ENCODE measurements around the gene PTPRH. TPM values are rescaled to one million over a fixed set of nuclear protein-coding genes. Genes with fewer than 3 reads are reported as not detected.

PTPRH gene
- total RNA-seq, 4 donors from 2014 or later, result 0.39 to 0.56 (median 0.48) TPM

DNA sequence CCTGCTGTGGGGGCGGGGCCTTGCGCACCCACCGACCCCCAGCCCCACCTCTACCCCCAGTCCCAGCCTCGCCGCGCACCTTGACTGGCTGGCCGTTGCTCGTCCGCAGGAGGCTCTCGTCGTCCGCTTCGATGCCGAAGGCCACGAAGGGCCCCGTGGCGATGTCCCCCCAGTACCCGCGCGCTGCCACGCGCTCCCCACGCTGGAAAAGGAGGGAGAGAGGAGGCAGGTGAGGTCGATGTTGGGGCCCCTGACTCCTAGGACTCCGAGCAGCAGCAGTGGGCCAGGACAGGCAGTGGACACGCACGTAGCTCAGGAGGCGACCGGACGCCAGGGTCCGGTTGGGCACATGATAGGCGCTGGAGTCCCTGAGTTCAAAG, 48.3 kb downstream of the PTPRH start:
- Histone ChIP-seq H3K27me3 (peaks cover 27 to 29% (median 27%) of the 10 kb centered on the region in 3 donors), H3K4me3 (no peak overlapping the region), H3K27ac (no peak overlapping the region), H3K36me3 (no peaks in the 10 kb centered on the region), H3K4me1 (peaks cover 0 to 18% of the 10 kb centered on the region in 2 donors), H3K9me3 (no peaks in the 10 kb centered on the region)
- in situ Hi-C loops (cut with MboI; ENCODE audit: low sequenced_read_pairs in 4 of 4) (loop anchor here in 1 of 4 donors (10.0 kb wide), 1 partner anchor 76 kb away; no protein-coding TSS in a partner anchor), intact Hi-C loops (cut with DNase I; ENCODE audit: low total_unique reads) (loop anchor here (1.0 kb wide), 2 partner anchors 20 to 73 kb away; no protein-coding TSS in a partner anchor)
- DNase-seq (peak in 1 of 2 donors; percentile 8), ATAC-seq (no peak)
- TF ChIP-seq, protein P1, sequence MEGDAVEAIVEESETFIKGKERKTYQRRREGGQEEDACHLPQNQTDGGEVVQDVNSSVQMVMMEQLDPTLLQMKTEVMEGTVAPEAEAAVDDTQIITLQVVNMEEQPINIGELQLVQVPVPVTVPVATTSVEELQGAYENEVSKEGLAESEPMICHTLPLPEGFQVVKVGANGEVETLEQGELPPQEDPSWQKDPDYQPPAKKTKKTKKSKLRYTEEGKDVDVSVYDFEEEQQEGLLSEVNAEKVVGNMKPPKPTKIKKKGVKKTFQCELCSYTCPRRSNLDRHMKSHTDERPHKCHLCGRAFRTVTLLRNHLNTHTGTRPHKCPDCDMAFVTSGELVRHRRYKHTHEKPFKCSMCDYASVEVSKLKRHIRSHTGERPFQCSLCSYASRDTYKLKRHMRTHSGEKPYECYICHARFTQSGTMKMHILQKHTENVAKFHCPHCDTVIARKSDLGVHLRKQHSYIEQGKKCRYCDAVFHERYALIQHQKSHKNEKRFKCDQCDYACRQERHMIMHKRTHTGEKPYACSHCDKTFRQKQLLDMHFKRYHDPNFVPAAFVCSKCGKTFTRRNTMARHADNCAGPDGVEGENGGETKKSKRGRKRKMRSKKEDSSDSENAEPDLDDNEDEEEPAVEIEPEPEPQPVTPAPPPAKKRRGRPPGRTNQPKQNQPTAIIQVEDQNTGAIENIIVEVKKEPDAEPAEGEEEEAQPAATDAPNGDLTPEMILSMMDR (IDR thresholded peaks at IDR 0.05 in 4 of 5, conservative IDR thresholded peaks at IDR 0.05 in 1 of 5), result no peak

DNA sequence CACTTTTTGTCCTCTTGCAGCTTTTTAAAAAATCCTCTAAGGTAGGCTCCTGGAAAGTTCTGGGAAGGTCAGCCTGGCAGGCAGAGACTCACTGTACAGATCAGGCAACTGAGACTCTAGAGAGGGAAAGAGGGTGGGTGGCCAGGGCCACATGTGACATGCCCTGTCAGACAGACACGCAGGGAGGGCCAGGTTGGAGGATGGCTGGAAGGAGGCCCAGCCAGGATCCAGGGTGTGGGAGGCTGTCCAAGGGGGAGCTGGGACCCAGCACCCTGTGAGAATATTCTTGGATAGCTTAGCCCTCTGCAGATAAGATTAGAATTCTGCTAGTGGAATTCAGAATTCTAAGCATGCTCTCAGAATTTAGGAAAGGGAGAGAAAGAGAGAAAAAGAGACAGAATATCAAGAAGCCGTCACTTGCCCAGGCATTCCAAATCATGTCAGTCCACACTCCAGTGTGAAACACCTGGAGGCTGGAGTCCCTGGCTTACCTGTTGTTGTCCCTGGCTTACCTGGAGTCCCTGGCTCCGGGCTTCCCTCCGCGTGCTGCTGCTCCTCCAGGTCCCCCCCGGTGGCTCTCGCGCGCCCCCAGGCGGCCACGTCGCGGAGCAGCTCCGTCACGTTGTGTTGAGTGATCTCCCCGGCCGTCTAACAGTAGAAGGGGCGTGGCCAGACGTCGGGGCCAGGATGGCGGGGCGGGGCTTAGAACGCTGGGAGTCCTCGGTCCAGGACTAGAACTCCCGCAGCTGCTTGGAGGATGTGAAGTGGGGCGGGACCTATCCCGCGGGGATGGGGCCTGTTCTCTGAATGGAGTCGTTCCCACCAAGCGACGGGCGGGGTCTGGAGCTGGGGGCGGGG, 48.9 kb downstream of the PTPRH start:
- Histone ChIP-seq H3K36me3 (no peaks in the 10 kb centered on the region), H3K4me1 (peaks cover 0 to 18% of the 10 kb centered on the region in 2 donors), H3K9me3 (no peaks in the 10 kb centered on the region), H3K27me3 (peaks cover 27 to 29% (median 29%) of the 10 kb centered on the region in 3 donors), H3K27ac (peak overlapping the region in 1 of 4 donors; percentile 73), H3K4me3 (no peak overlapping the region)
- intact Hi-C loops (cut with DNase I; ENCODE audit: low total_unique reads), result loop anchor here (1.0 kb wide), 2 partner anchors 19 to 72 kb away; no protein-coding TSS in a partner anchor
- ATAC-seq (peak; percentile 77 to 79), DNase-seq (peak; percentile 57 to 89)
- no peak for TF ChIP-seq POLR2A (IDR thresholded peaks at IDR 0.05)
- TF ChIP-seq, protein P1 (IDR thresholded peaks at IDR 0.05 in 4 of 5, conservative IDR thresholded peaks at IDR 0.05 in 1 of 5), result peak; percentile 70 to 91 (median 89)
- in situ Hi-C loops (cut with MboI; ENCODE audit: low sequenced_read_pairs in 4 of 4), result loop anchor here in 1 of 4 donors (10.0 kb wide), 1 partner anchor 76 kb away; no protein-coding TSS in a partner anchor

DNA sequence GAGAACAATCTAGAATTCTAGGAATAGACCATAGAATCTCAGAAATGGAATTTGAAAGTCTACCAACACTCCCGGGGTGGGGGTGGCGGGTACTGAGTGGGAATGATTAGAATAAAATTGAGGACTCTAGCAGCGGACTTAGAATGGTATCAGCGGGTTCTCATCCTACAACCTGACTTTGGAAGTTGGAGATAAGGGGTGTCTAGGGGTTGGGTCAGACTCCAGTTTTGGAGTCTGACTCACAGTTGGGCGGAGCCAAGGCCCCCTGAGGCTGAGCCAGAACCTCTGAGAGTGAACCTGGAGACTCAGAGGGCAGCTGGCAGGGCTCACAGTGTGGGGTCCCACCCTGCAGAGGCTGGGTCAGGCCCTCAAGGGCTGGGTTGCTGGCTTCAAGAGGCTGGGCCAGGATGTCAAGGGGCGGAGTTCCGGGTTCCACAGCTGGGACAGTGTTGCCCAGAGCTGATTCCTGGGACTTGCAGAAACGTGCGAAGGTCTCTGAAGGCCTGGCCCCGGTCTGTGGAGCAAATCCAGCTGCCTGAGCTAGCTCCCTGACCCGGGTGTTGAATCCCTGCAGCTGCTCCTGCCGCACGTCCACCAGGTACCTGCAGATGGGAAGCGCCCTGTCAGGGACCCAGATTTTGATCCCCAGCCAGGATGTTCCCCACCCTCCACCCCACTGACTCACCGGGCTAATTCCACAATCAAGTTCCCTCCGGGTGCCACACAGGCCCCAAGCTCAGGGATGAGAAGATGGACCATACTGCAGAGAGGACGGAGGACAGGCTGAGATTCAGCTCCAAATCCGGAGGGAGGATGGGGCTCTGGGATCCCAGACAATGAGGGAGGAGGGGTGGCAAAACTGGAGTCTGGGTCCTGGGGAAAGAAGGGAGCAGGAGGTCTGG, 50.2 kb downstream of the PTPRH start:
- in situ Hi-C loops (cut with MboI; ENCODE audit: low sequenced_read_pairs in 4 of 4), result no loop called here
- peak overlapping the region; percentile 32 to 73 (median 45) for H3K27ac ChIP-seq
- intact Hi-C loops (cut with DNase I; ENCODE audit: low total_unique reads), result no loop called here
- H3K27me3 ChIP-seq, result peaks cover 27 to 29% (median 29%) of the 10 kb centered on the region in 3 donors
- peaks cover 0 to 18% of the 10 kb centered on the region in 2 donors for H3K4me1 ChIP-seq
- H3K9me3 ChIP-seq, result no peaks in the 10 kb centered on the region
- no peak overlapping the region for H3K4me3 ChIP-seq
- no peaks in the 10 kb centered on the region for H3K36me3 ChIP-seq
- peak; percentile 44 to 77 for ATAC-seq
- TF ChIP-seq, protein P1 (IDR thresholded peaks at IDR 0.05 in 4 of 5, conservative IDR thresholded peaks at IDR 0.05 in 1 of 5), result no peak
- no peak for TF ChIP-seq POLR2A (IDR thresholded peaks at IDR 0.05)
- DNase-seq, result peak in 1 of 2 donors; percentile 67

DNA sequence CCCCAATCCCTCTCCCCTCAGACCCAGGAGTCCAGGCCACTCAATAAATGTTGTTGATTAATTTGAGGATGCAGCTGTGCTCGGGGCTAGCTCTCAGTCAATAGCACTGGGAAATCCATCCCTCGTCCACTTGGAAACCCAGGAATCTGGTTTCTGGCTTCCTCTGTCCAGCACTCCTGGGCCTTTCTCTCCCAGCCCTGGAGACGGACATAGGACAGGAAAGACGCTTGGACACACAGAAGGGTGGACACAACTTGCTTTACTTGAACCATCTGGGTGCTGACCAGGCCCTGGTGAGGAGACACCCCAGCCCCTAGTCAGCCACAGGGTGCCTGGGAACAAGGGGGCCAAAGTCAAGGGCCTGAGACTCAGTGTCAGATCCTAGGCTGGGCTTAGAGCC, 50.9 kb downstream of the PTPRH start:
- TF ChIP-seq POLR2A (IDR thresholded peaks at IDR 0.05), result no peak
- TF ChIP-seq, protein P1 (IDR thresholded peaks at IDR 0.05 in 4 of 5, conservative IDR thresholded peaks at IDR 0.05 in 1 of 5), result no peak
- DNase-seq (no peak), ATAC-seq (no peak)
- no peaks in the 10 kb centered on the region for H3K9me3 ChIP-seq
- peaks cover 27 to 29% (median 29%) of the 10 kb centered on the region in 3 donors for H3K27me3 ChIP-seq
- peak overlapping the region; percentile 32 to 73 (median 45) for H3K27ac ChIP-seq
- no peaks in the 10 kb centered on the region for H3K36me3 ChIP-seq
- in situ Hi-C loops (cut with MboI; ENCODE audit: low sequenced_read_pairs in 4 of 4), result no loop called here
- intact Hi-C loops (cut with DNase I; ENCODE audit: low total_unique reads), result no loop called here
- H3K4me1 ChIP-seq, result peaks cover 0 to 18% of the 10 kb centered on the region in 2 donors
- no peak overlapping the region for H3K4me3 ChIP-seq

Measured in gastrocnemius medialis (tissue), 4 donors.